NCI-H2196 (cell line): ENCODE data around the gene NOC2L.
A peak's percentile ranks its signal among the peaks of the same experiment; 100 is the strongest.

Experiments used
- DNase-seq: peaks from one replicate; lab custom pipeline; 2025; ENCODE audit not compliant: unreplicated experiment; lab: John Stamatoyannopoulos, UW

Gene NOC2L

DNA sequence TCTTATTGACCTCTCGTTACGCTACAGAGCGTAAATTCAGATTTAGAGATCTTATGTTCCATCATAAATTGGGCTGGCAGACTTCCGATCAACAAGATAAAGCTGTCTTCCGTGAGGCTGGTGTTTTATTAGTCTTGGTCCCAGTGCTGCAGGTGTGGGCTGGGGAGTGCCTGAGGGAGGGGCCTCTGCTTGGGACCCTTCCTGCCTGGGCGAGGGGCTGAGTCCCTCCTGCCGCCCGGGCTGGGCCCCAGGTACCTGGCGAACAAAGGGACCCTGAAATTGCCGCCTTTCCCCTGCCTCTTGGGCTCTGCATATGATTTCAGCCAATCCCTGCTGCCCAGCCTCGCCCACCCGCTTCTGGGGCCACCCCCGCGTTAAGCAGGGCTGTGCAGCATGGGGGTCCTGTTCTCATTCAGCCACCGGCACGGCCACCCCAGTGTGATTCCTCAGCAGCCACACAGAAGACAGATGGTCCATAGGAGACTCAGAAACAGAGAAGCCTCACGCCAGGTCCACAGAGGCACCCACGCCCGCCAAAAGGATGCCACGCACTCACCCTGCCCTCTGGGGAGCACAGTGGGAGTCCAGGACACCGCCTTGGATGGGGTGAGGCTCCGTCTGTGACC, 41.5 kb downstream of the NOC2L start:
- no peak for DNase-seq

DNA sequence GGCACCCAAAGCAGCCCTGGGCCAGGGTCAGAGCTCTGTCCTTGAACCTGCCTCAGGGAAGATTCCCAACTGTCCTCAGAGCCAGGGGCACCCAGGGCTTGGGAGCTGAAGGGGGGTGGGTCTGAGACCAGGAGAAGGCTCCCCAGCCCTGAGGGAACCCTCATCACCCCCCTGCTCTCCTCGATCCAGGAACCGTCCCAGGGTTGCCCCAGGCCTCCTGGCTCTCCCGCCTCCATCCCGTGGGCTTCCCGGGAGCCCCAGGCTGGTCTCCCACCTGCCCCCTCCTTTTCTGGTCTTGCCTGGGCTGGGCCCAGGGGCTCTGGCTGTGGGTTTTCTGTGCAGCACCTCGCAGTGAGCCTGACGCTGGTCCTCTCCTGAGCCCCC, 42.0 kb downstream of the NOC2L start:
- DNase-seq = no peak

DNA sequence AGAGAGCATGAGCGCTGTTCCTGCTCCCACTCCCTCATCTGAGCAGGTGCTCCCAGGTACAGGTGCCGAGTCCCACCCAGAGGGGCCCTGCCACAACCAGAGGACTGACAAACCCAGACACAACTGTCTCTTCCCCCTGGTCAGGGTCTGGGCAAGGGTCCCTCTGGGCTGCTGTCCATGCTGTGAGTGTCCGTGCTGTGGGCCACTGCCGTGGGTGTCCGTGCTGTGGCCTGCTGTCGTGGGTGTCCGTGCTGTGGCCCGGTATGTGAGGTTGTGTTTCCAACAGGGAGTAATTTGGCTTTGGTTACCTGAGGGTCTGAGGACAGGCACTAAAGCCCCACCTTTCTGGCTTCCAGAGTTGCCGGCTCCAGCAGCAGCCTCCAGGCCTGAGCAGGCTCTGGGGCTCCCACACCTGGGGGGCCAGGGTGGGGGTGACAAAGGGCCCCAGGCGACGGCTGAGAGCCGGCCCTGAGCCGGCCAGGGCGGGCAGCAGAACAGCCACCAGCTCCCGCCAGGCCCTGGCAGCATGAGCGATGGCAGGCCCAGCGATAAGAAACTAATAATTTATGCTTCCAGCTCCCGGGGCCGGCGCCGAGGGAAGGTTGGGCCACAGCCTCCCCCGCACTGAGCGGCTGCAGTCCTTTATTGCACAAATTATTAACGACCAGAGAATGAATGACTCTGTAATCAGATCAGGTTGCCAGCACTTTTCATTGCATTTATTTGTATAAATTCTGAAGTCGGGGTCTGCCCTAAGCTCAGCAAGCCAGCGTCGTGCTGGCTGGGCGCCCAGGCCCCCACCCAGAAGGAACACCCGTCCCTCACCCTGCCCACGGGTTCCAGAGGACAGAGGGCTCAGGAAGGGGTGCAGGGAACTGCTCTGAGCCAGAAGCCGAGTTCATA, 42.6 kb downstream of the NOC2L start:
- no peak for DNase-seq

DNA sequence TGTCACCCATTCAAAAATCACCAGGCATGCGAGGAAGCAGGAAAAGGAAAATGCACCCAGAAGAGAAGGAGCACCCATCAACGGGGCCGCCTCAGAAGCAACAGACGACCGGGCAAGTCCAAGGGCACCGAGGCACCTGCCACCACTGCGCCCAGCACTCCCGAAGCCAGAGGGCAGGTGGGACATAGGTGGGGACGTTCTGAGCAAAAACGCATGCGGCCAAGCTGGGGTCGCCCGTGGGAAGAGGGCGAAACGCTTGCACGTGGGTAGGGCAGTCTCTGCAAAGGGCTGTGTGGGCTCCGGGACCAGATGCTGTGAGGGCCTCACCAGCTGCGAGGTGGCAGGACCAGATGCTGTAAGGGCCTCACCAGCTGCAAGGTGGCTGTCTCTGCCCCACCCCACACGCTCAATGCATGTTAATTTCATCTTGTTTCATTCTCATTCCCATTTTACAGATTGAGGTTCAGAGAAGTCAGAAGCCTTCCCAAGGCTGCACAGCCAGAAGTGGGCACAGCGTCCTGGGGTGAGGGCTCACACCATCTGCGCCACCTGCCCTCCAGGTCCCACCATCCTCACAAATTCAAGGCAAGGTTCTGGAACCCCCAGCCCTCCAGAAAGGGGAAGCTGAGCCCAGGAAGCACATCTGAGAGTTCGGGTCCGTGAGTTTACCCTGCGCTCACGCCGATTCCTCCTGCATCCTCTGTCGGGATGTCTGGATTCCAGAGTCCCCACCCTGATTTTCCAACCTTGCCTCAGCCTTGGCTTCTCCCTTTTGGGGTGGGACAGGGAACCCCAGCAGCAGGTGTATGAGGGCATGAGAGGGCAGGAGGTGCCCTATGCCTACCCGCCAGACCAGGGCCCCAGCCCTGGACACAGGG, 43.5 kb downstream of the NOC2L start:
- DNase-seq = no peak

GRCh38 chr1:914891-915280, 44.2 kb downstream of the NOC2L start:
- no peak for DNase-seq

DNA sequence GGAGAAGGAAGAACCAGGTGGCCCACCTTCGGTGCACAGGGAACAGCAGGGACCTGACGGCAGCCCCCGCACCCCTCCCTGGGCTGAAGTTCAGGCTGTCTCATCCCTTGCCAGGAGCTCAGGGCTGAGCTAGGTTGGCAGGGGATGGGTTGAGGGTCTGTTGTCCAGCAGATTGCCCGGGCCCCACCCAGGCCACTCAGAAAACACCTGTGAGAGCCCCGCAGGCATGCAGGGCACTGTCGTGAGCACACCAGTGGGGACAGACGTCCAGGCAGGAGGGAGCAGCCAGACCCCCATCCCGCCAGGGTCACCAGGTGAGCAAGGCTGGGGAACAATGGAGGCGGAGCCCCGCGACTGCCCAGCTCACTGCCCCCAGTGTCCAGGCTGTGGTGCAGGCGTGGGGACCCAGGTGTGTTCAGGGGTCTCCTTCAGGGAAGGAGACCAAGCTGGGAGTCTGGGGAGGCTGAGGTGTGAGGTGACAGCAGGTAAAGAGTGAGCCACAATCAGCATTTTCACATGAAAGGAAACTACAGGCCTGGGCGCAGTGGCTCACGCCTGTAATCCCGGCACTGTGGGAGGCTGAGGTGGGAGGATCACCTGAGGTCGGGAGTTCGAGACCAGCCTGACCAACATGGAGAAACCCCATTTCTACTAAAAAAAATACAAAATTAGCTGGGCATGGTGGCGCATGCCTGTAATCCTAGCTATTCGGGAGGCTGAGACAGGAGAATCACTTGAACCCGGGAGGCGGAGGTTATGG, 44.7 kb downstream of the NOC2L start:
- DNase-seq = no peak

DNA sequence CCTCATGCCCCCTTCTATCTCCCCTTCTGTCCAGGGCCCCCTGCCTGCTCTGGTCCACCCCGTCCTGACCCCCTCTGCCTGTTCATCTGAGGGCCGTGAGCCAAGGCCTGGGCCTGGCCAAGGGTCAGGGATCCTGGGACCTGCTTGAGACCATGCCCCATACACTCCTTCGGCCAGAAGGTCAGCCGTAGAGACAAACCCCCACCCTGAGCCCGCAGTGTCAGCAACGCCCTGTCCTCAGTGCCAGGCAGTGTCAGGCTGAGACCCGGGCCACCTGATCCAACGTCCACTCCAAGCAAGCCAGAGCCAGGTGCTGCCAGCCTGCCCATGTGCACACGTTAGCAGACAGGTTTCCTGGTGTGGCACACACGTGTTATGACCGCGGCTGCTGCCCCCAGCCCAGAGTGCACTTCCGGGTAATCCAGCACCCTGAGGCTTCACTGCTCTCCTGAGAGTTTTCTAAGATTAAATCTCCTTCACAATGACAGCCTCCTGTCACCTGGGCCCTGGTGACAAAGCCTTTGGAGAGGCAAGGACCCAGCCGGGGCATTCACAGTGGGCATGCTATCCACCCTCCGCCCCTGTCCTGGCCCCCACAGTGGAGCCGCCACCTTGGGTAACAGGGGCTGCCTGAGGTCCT, 45.4 kb downstream of the NOC2L start:
- DNase-seq = no peak

DNA sequence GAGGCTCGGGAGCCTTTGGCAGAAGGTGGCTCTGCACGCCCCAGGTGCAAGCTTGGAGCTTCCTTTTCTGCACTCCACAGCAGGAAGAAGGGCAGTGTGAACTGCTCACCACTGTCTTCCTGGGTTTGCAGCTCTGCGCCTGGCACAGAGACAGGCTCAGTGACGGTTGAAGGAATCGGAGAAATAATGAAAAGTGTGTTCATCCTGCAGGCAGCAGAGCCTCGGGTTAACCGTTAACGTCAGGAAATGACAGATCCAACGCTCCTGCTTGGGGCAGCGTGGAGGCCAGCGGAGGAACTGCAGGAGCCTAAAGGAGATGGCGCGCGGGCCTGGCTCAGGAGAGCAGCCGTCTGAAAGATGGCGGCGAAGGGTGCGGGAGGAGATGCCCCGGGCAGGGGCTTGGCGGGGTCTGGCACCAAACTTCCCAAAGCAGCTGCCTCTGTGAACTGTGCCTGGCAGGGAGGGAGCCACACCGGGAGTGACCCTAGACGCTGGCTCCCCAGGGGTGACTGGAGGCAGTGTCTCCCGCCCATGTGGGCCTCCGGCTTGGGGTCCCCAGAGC, 46.2 kb downstream of the NOC2L start:
- no peak for DNase-seq

DNA sequence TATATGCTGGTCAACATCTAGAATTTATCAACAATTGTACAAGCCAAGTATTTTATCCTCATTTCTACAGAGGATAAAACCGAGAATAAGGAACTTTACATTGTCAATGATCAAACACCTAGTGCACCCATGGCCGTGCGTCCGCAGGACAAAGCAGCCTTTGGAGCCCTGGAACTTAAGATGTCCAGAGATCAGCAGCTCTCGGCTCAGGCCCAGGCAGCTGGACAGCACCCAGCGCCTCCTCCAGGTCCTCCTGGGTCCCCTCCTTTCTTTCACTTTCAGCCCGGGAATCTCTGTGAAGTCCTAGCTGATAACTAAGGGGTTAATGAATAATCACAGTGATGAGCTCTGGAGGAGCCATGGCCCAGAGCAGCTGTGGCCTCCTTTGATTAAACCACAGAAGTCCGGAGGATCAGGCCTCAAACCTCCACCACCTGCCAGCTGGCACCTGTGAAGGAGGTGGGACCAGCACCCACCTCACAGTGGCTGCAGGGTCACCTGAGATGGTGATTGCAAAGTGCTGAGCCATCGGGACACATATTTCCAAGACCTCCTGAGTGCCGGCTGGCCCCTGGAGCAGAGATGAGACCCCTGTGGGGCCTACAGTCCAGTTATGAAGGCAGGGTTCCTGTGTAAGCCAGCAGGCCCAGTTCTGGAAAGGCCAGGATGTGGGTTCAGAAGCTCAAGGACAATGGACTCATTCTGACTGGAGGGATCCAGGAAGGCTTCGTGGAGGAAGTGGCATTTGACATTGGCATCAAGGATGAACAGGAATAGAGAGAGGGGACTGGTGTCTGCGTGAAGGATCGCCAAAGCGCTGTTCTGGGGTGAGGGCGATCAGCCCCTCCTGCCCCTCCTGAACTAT, 46.9 kb downstream of the NOC2L start:
- DNase-seq = no peak

GRCh38 chr1:910881-911721, 48.0 kb downstream of the NOC2L start:
- peak; percentile 22 for DNase-seq

- no peak for DNase-seq
Measured at GRCh38 chr1:910311-910880, 48.7 kb downstream of the NOC2L start.

- DNase-seq = no peak
Measured at GRCh38 chr1:909861-910310, 49.2 kb downstream of the NOC2L start.

GRCh38 chr1:908661-909060, 50.4 kb downstream of the NOC2L start:
- DNase-seq = no peak

DNA sequence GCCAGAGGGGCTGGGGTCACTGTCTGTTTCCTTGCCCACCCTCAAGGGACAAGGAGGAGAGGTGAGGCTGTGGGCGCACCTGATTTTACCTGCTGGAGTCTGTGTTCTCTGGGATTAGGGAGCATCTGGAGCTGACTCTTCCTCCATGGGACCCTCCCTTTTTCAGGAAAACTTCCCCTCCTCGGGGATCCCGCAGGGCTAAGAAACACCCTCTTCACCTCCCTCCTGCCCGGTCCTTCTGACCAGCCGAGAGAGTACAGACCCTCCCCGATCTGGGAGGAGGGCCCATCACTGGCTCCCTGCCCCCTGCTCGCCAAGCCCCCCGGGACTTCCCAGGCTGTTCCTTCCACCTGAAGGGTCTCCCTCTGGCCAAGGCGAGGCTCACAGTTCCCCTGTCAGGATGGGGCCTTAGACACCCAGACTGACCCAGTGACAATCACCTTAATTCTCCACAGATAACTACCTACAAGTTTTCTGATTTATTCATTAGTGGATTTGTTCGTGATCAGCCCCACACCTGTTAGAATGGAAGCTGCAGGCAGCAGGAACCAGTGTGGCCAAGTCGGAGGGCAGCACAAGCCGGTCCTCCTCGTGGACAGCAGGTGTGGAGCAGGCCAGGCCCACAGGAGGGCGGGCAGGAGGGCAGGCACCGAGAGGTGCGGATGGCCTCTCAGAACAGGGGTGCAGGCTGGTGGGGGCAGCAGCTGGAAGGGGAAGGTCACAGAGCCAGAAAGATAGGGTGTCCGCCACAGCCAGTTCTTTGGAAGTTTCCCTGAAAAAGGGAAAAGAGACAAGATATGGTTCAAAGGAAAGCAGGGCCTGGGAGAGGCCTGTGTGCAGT, 51.2 kb downstream of the NOC2L start:
- no peak for DNase-seq

GRCh38 chr1:906600-907420, 52.2 kb downstream of the NOC2L start:
- DNase-seq = no peak
